ENCODE results near the gene CERS3. TPM values are rescaled to one million over a fixed set of nuclear protein-coding genes. Genes with fewer than 3 reads are reported as not detected.
A peak's percentile ranks its signal among the peaks of the same experiment; 100 is the strongest.

CERS3 gene
- total RNA-seq, 1 donor from 2014 or later, result not detected

- H3K4me3 Mint-ChIP-seq (ENCODE audit: unreplicated experiment), result peak overlapping the region; percentile 20
- peaks cover 12% of the 10 kb centered on the region for H3K36me3 Mint-ChIP-seq (ENCODE audit: low read depth, unreplicated experiment)
- H3K27ac Mint-ChIP-seq (ENCODE audit: unreplicated experiment), result no peak overlapping the region
- peak; percentile 5 for DNase-seq (ENCODE audit: low spot score)
- TF ChIP-seq CTCF (IDR thresholded peaks at IDR 0.05; ENCODE audit: unreplicated experiment), result no peak
- peaks cover 10% of the 10 kb centered on the region for H3K27me3 Mint-ChIP-seq (ENCODE audit: unreplicated experiment)
- no peaks in the 10 kb centered on the region for H3K9me3 Mint-ChIP-seq (ENCODE audit: unreplicated experiment)
- peaks cover 6% of the 10 kb centered on the region for H3K4me1 Mint-ChIP-seq (ENCODE audit: unreplicated experiment)
These were observed 155.4 kb downstream of the CERS3 start for GRCh38 chr15:100373120-100373896.

- Mint-ChIP-seq H3K27ac (ENCODE audit: unreplicated experiment) (no peak overlapping the region), H3K4me1 (ENCODE audit: unreplicated experiment) (peaks cover 6% of the 10 kb centered on the region), H3K36me3 (ENCODE audit: low read depth, unreplicated experiment) (peaks cover 12% of the 10 kb centered on the region), H3K27me3 (ENCODE audit: unreplicated experiment) (peaks cover 10% of the 10 kb centered on the region), H3K4me3 (ENCODE audit: unreplicated experiment) (peak overlapping the region; percentile 20), H3K9me3 (ENCODE audit: unreplicated experiment) (no peaks in the 10 kb centered on the region)
- DNase-seq (ENCODE audit: low spot score), result no peak
- TF ChIP-seq CTCF (IDR thresholded peaks at IDR 0.05; ENCODE audit: unreplicated experiment), result no peak
These were observed 156.0 kb downstream of the CERS3 start for GRCh38 chr15:100372739-100373119.

DNA sequence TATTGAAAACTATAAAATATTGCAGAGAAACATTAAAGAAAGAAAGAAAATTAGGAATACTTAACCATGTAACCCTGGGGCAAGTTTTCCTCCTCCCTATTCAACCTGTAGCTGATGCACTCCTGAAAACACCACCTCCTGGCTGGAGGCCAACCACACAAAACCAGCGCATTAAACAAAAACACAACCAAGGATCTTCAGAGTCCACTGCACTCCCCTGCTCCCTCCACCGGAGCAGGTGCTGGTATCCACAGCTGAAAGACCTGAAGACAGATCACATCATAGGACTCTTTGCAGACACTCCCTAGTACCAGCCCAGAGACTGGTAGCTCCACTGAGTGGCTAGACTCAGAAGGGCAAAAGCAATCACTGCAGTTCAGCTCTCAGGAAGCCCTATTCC is 173.4 kb downstream of the CERS3 start:
- DNase-seq (ENCODE audit: low spot score), result no peak
- no peaks in the 10 kb centered on the region for H3K27me3 Mint-ChIP-seq (ENCODE audit: unreplicated experiment)
- H3K4me1 Mint-ChIP-seq (ENCODE audit: unreplicated experiment), result no peaks in the 10 kb centered on the region
- no peak for TF ChIP-seq CTCF (IDR thresholded peaks at IDR 0.05; ENCODE audit: unreplicated experiment)
- H3K9me3 Mint-ChIP-seq (ENCODE audit: unreplicated experiment), result no peaks in the 10 kb centered on the region
- no peak overlapping the region for H3K27ac Mint-ChIP-seq (ENCODE audit: unreplicated experiment)
- H3K36me3 Mint-ChIP-seq (ENCODE audit: low read depth, unreplicated experiment), result no peaks in the 10 kb centered on the region
- no peak overlapping the region for H3K4me3 Mint-ChIP-seq (ENCODE audit: unreplicated experiment)

- Mint-ChIP-seq H3K9me3 (ENCODE audit: unreplicated experiment) (no peaks in the 10 kb centered on the region), H3K27me3 (ENCODE audit: unreplicated experiment) (no peaks in the 10 kb centered on the region), H3K36me3 (ENCODE audit: low read depth, unreplicated experiment) (no peaks in the 10 kb centered on the region), H3K4me1 (ENCODE audit: unreplicated experiment) (no peaks in the 10 kb centered on the region), H3K27ac (ENCODE audit: unreplicated experiment) (no peak overlapping the region), H3K4me3 (ENCODE audit: unreplicated experiment) (no peak overlapping the region)
- TF ChIP-seq CTCF (IDR thresholded peaks at IDR 0.05; ENCODE audit: unreplicated experiment), result no peak
- DNase-seq (ENCODE audit: low spot score), result no peak
These were observed 175.3 kb downstream of the CERS3 start for GRCh38 chr15:100353449-100353848.

DNA sequence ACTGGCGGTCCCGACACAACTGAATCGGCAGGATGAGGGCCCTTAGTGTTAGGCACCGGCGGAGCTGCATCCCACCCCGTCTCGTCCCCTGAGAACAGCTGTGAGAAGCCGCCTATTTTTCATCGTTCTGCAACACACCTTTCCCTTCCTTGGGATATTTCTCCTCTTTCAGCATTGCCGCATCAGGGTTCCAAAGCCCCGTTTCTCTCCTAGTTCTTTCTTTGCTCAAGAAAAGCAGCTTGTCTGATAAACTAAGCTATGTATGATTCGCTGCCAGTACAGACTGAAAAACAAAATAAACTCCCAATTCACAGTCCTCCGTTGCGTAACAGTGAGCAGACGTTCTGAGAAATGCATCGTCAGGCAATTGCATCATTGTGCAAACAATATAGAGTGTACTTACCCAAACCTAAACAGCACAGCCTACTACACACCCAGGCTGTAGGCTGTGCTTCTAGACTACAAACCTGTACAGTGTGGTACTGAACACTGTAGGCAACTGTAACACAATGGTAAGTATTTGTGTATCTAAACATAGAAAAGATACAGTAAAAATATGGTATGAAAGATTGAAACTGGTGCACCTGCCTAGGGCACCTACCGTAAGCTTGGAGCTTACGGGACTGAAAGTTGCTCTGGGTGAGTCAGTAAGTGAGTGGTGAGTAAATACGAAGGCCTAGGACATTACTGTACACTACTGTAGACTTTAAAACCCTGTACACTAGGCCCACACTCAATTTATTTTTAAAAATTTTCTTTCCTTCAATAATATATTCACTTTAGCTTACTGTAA is 178.1 kb downstream of the CERS3 start:
- peak overlapping the region; percentile 31 for H3K27ac Mint-ChIP-seq (ENCODE audit: unreplicated experiment)
- TF ChIP-seq CTCF (IDR thresholded peaks at IDR 0.05; ENCODE audit: unreplicated experiment), result no peak
- H3K9me3 Mint-ChIP-seq (ENCODE audit: unreplicated experiment), result no peaks in the 10 kb centered on the region

More for the DNA sequence above, 178.1 kb downstream of the CERS3 start:
- DNase-seq (ENCODE audit: low spot score), result no peak
- Mint-ChIP-seq H3K4me3 (ENCODE audit: unreplicated experiment) (peak overlapping the region; percentile 90), H3K36me3 (ENCODE audit: low read depth, unreplicated experiment) (no peaks in the 10 kb centered on the region), H3K4me1 (ENCODE audit: unreplicated experiment) (no peaks in the 10 kb centered on the region), H3K27me3 (ENCODE audit: unreplicated experiment) (peaks cover 1% of the 10 kb centered on the region)

All from endothelial cell (in vitro differentiated cells).